CD14-positive monocyte (primary cell): ENCODE measurements around the gene SCMH1. TPM values are rescaled to one million over a fixed set of nuclear protein-coding genes. Genes with fewer than 3 reads are reported as not detected.

ENCODE experiments used
- DNase-seq, 3 donors: peaks; one replicate each; pipeline ENCODE4 v3.0.0-alpha.2; 2011 to 2022
- H2AFZ ChIP-seq: 2 replicates; pipeline ENCODE4 v1.6.0; 2012; ENCODE audit warnings: mild to moderate bottlenecking, low read depth, low read length, inconsistent platforms; ENCODE audit not compliant: insufficient read depth, poor library complexity, severe bottlenecking
- H3K27ac ChIP-seq, 2 donors: 1 replicate in 1 of 2; 2 replicates in 1 of 2; pipeline ENCODE4 v1.5.1; 2012 to 2013; ENCODE audit warnings: low read length in 2 of 2, control low read depth in 1 of 2, inconsistent platforms in 1 of 2, low read depth in 1 of 2, mild to moderate bottlenecking in 1 of 2
- H3K27me3 ChIP-seq, 2 donors: one replicate each; pipeline versions ENCODE4 v1.6.0 to v1.6.1; 2011 to 2013; ENCODE audit warnings: low read length in 2 of 2; ENCODE audit not compliant: control insufficient read depth in 2 of 2, insufficient read depth in 2 of 2
- H3K36me3 ChIP-seq, 2 donors: replicated peaks in 1 of 2; 1 replicate in 1 of 2; 2 replicates in 1 of 2; pipeline versions ENCODE4 v1.5.1 to v1.6.1; 2012 to 2013; ENCODE audit warnings: low read length in 2 of 2, control low read depth in 1 of 2, inconsistent platforms in 1 of 2, mild to moderate bottlenecking in 1 of 2; ENCODE audit not compliant: insufficient read depth in 2 of 2, control insufficient read depth in 1 of 2
- H3K4me1 ChIP-seq, 2 donors: 1 replicate in 1 of 2; 2 replicates in 1 of 2; pipeline versions ENCODE4 v1.5.1 to v1.6.1; 2012 to 2013; ENCODE audit warnings: low read length in 2 of 2, control low read depth in 1 of 2, inconsistent platforms in 1 of 2, mild to moderate bottlenecking in 1 of 2, moderate library complexity in 1 of 2; ENCODE audit not compliant: insufficient read depth in 2 of 2, control insufficient read depth in 1 of 2
- H3K4me2 ChIP-seq: replicated peaks from 2 replicates; pipeline ENCODE3; 2012; ENCODE audit warnings: low read length, moderate library complexity, mild to moderate bottlenecking; ENCODE audit not compliant: poor library complexity, severe bottlenecking; ENCODE audit errors: extremely low read depth
- H3K4me3 ChIP-seq, 3 experiments: fragments of 200-600 bp in 1 of 3; sonication (generic) in 1 of 3; replicated peaks in 1 of 3; 1 replicate in 2 of 3; 2 replicates in 1 of 3; pipeline ENCODE4 v1.5.1; 2011 to 2013; ENCODE audit warnings: low read length in 3 of 3, mild to moderate bottlenecking in 3 of 3, control low read depth in 2 of 3, low read depth in 2 of 3, inconsistent platforms in 1 of 3, moderate library complexity in 1 of 3
- H3K79me2 ChIP-seq: 2 replicates; pipeline ENCODE4 v1.6.0; 2012; ENCODE audit warnings: mild to moderate bottlenecking, control low read depth, inconsistent platforms, low read length, moderate library complexity; ENCODE audit not compliant: insufficient read depth
- H3K9ac ChIP-seq: 2 replicates; pipeline ENCODE4 v1.6.0; 2017; ENCODE audit warnings: low read length, mild to moderate bottlenecking; ENCODE audit not compliant: insufficient read depth, poor library complexity, severe bottlenecking
- H3K9me3 ChIP-seq, 2 donors: replicated peaks in 1 of 2; 1 replicate in 1 of 2; 2 replicates in 1 of 2; pipeline versions ENCODE4 v1.5.1 to v1.6.1; 2012 to 2013; ENCODE audit warnings: low read length in 2 of 2, control low read depth in 1 of 2; ENCODE audit not compliant: control insufficient read depth in 1 of 2, insufficient read depth in 1 of 2
- H4K20me1 ChIP-seq: 2 replicates; pipeline ENCODE4 v1.6.0; 2012; ENCODE audit warnings: mild to moderate bottlenecking, low read length, control low read depth, moderate library complexity; ENCODE audit not compliant: insufficient read depth
- H3K27ac Mint-ChIP-seq, 7 donors: one replicate each; pipeline ENCODE4 v1.8.0; 2020; ENCODE audit warnings: mild to moderate bottlenecking in 7 of 7, mixed read lengths in 7 of 7, moderate library complexity in 6 of 7, inconsistent platforms in 2 of 7
- H3K27me3 Mint-ChIP-seq, 3 donors: one replicate each; pipeline ENCODE4 v1.8.0; 2021 to 2022; ENCODE audit warnings: low read depth in 3 of 3, mild to moderate bottlenecking in 3 of 3, mixed read lengths in 3 of 3, moderate library complexity in 3 of 3, inconsistent platforms in 1 of 3
- H3K36me3 Mint-ChIP-seq, 2 donors: one replicate each; pipeline ENCODE4 v1.8.0; 2020; ENCODE audit warnings: mixed read lengths in 2 of 2, inconsistent platforms in 1 of 2, mild to moderate bottlenecking in 1 of 2
- H3K4me1 Mint-ChIP-seq: one replicate; pipeline ENCODE4 v1.8.0; 2020; ENCODE audit warnings: mild to moderate bottlenecking, mixed read lengths
- H3K4me3 Mint-ChIP-seq, 2 donors: one replicate each; pipeline ENCODE4 v1.8.0; 2020; ENCODE audit warnings: mild to moderate bottlenecking in 2 of 2, mixed read lengths in 2 of 2, moderate library complexity in 1 of 2
- H3K9me3 Mint-ChIP-seq, 7 donors: one replicate each; pipeline ENCODE4 v1.8.0; 2020 to 2022; ENCODE audit warnings: mixed read lengths in 7 of 7, mild to moderate bottlenecking in 6 of 7, moderate library complexity in 6 of 7, inconsistent platforms in 2 of 7
- CTCF ChIP-seq: fragments of 200-600 bp; IDR thresholded peaks from one replicate; pipeline ENCODE4 v1.8.0; 2022; ENCODE audit warnings: antibody characterized with exemption, mild to moderate bottlenecking
- WGBS: methylation state at CpG from one replicate; pipeline ENCODE4 v1.1.5; 2013; ENCODE audit warnings: missing lambda C conversion rate; ENCODE audit not compliant: insufficient coverage; 5-methylcytosine and 5-hydroxymethylcytosine counted together
- intact Hi-C, 2 donors: fragments of 100-400 bp; cut with micrococcal nuclease; formaldehyde crosslinking; loops; one replicate each; pipeline versions ENCODE4 v1.15.0 to v1.15.1; 2023
- polyA plus RNA-seq, 3 donors: library from polyadenylated mRNA; depleted of rRNA in 1 of 3; unstranded in 2 of 3; stranded (reverse) in 1 of 3; fragments of 300-500 nt in 2 of 3; fragments of >200 nt in 1 of 3; fragmentation: Illumina TruSeq in 2 of 3; gene quantifications; 1 replicate in 2 of 3; 2 replicates in 1 of 3; pipeline ENCODE4 v1.2.3, GENCODE V29; 2012 to 2021

The SCMH1 gene
- polyA plus RNA-seq, 3 donors = 0.66 to 12.7 (median 0.74) TPM

DNA sequence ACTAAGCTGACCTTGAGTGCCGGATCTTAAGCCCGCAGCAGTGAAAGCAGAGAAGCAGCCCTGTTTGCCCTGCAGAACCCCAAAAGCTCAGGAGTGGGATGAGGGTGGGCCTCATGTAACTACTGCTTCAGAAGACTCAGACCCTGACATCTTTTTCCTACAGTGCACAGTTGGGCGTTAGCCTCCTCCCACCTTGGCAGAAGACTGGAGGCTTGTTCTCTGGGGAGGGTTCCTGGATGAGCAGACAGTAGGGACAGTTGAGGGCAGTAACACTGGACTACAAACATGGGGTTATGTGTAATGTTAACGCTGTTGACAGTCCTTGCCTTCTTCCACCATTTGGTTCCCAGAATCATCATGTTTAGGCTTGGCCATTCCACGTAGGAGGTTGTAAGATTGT, 253.0 kb downstream of the SCMH1 start:
- Mint-ChIP-seq H3K4me1 (no peaks in the 10 kb centered on the region), H3K9me3 (no peaks in the 10 kb centered on the region), H3K27ac (no peak overlapping the region), H3K4me3 (no peak overlapping the region), H3K36me3 (peaks cover 88 to 90% of the 10 kb centered on the region in 2 donors), H3K27me3 (no peaks in the 10 kb centered on the region)
- intact Hi-C loops = no loop called here
- Histone ChIP-seq H2AFZ (no peak overlapping the region), H3K36me3 (peaks cover 76 to 99% of the 10 kb centered on the region in 2 donors), H3K27ac (no peak overlapping the region), H3K27me3 (no peaks in the 10 kb centered on the region), H3K4me2 (no peak overlapping the region), H4K20me1 (no peaks in the 10 kb centered on the region), H3K4me3 (no peak overlapping the region), H3K79me2 (peaks cover 1% of the 10 kb centered on the region), H3K4me1 (no peaks in the 10 kb centered on the region), H3K9ac (no peak overlapping the region), H3K9me3 (no peaks in the 10 kb centered on the region)
- 100% methylated on average over 2 of the region's 5 CpGs for WGBS
- no peak for TF ChIP-seq CTCF
- DNase-seq = no peak

- H2AFZ ChIP-seq = no peak overlapping the region
- H3K4me3 ChIP-seq = no peak overlapping the region
- H3K36me3 ChIP-seq = peaks cover 81 to 99% of the 10 kb centered on the region in 2 donors
- DNase-seq = no peak
- Mint-ChIP-seq H3K9me3 (no peaks in the 10 kb centered on the region), H3K27ac (no peak overlapping the region), H3K4me1 (no peaks in the 10 kb centered on the region), H3K27me3 (no peaks in the 10 kb centered on the region), H3K4me3 (no peak overlapping the region), H3K36me3 (peaks cover 86 to 90% of the 10 kb centered on the region in 2 donors)
- peaks cover 7% of the 10 kb centered on the region for H3K79me2 ChIP-seq
- no peak for TF ChIP-seq CTCF
- no peak overlapping the region for H3K9ac ChIP-seq
- 100% methylated on average over 1 of the region's 3 CpGs for WGBS
- intact Hi-C loops = no loop called here
- H3K4me2 ChIP-seq = no peak overlapping the region
- no peak overlapping the region for H3K27ac ChIP-seq
- H3K4me1 ChIP-seq = no peaks in the 10 kb centered on the region
- no peaks in the 10 kb centered on the region for H3K27me3 ChIP-seq
- H3K9me3 ChIP-seq = no peaks in the 10 kb centered on the region
- H4K20me1 ChIP-seq = no peaks in the 10 kb centered on the region
Measured at GRCh38 chr1:40988280-40988679, 253.8 kb downstream of the SCMH1 start.
